GM12892 (cell line): Measurements from ENCODE around the gene UBALD2.

Source experiments
- POLR2A ChIP-seq: IDR thresholded peaks from 2 replicates; pipeline ENCODE4 v1.6.1; 2011; ENCODE audit warnings: low read depth, low read length, control low read depth
- POLR2AphosphoS5 ChIP-seq: IDR thresholded peaks from 2 replicates; pipeline ENCODE4 v1.6.1; 2011; ENCODE audit warnings: low read depth, low read length, control low read depth

DNA sequence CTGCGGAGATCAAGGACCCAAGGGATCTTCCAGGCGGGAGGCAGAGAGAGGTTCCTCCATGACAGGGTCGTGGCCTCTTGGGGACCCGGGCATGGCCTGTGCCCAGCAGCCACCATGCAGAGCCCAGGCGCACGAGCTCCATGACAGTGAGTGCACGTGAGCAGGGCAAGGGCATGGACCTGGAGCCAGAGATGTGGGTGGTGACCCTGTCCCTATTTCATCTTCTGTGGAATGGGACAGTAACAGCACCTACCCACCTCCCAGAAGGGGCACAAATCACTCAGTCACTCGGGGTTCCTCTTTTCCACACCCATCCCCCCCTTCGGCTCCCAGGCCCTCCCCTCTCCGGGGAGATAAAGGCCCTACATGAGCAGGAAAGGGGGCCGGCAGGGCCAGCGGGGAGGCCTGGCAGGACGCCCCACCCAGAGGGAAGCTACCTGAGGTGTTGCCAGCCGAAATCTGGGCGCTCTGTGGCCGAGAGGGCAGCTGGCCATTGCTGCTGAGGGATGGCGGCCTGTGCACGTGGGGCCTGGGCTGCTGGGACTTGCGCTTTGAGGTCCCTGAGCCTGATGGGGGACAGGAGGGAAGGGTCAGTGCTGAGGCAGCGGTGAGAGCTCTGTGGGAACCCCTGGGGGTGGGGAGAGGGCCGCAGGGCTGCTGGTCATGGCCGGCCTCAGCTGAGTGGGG is 10.4 kb downstream of the UBALD2 start:
- TF ChIP-seq POLR2AphosphoS5, result no peak
- TF ChIP-seq POLR2A, result no peak
